IPS-11a (cell line): ENCODE results near the gene RAI14.
"Not testable (repeated sequence)": the region's sequence is repeated elsewhere in the genome, so short reads cannot be mapped to it uniquely, and the experiment has no call there.

Source experiments
- H3K4me3 ChIP-seq: one replicate; pipeline ENCODE4 v1.5.1; 2013; ENCODE audit warnings: low read depth, low read length, control low read depth

Gene RAI14

DNA sequence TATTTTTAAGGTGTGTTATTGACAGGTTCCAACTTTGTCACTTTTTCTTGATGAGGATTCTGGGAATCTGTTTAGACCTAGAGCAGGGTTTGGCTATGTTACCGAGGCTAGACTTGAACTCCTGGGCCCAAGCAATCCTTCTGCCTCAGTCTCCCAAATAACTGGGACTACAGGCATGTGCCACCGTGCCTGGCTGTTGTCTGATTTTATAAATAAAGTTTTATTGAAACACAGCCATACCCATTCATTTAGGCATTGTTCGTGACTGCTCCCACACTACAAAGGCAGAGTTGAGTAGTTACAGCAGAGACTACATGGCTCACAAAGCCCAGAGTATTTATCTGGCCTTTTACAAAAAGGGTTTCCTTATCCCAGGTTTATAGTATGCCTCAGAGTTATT, 102.4 kb downstream of the RAI14 start:
- H3K4me3 ChIP-seq, result no peak overlapping the region

DNA sequence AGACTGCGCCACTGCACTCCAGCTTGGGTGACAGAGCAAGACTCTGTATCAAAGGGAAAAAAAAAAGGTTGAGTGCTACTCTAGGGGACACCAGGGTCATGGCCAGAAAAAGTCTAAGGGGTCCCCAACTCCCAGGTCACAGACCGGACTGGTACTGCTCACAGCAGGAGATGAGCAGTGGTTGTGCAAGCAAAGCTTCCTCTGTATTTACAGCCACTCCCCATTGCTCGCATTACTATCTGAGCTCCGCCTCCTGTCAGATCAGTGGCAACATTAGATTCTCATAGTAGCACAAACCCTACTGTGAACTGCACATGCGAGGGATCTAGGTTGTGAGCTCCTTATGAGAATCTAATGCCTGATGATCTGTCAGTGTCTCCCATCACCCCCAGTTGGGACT, 103.1 kb downstream of the RAI14 start:
- H3K4me3 ChIP-seq, result not testable (repeated sequence)

DNA sequence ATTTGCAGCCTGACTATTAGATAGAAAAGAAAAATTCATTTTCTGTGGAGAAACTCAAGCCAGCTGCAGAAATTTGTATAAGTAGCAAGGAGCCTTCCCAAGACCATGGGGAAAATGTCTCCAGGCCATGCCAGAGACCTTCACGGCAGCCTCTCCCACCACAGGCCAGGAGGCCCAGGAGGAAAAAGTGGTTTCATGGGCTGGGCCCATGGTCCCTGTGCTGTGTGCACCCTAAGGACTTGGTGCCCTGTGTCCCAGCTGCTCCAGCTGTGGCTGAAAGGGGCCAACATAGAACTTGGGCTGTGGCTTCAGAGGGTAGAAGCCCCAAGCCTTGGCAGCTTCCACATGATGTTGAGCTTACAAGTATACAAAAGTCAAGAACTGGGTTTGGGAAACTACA, 109.5 kb downstream of the RAI14 start:
- H3K4me3 ChIP-seq, result no peak overlapping the region

DNA sequence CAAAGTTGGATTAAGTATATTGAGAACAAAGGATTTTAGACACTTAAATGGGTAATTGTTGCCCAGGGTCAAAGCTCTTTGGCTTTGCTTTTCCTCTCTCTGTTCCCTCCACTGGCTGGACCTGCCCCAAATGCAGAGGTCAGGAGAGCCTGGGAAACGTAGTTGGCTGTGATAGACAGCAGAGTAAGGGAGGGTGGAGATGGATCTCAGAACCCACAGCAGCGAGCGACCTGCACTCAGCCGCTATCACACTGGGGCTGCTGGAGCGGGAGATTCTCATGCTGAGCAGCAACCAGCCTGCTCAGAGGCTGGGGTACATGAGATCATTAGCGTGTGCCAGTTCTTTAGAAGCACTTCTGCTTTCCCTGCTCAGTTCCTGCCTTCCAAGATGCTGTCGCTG, 111.1 kb downstream of the RAI14 start:
- H3K4me3 ChIP-seq, result no peak overlapping the region

DNA sequence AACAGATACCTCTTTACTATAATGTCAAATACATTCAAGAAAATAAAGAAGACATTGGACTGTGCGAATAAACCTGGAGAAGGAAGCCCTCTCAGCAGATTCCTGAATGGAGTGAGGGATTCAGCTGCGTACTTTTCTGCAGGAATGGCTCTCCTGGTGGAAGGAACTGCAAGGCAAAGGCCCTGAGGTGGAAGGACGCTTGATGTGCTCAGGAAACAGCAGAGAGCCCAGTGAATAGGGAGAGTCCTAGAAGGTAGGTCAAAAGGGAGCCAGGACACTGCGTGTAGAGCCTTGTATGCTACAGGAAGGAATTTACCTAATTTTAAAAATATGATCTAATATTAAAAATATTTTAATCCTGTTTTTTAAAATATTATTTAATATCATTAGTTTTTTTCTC, 114.4 kb downstream of the RAI14 start:
- no peak overlapping the region for H3K4me3 ChIP-seq

DNA sequence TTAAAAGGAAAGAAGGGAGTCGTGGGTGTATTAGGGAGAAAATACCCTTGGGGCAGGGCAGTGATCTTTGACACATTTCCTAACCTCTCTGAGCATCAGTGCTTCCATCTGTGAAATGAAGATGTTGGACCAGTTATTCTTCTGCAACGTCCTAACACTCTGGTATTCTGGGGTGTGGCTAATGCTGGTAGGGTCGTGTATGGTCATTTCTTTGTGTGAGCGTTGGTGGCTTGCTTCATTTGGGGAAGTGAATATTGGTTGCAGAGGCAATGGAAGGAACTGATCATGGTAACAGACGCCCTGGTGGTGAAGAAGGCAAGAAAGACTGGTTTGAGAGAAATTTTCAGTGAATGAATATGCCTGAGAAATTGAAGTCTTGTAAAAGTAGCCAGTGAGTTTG, 114.9 kb downstream of the RAI14 start:
- no peak overlapping the region for H3K4me3 ChIP-seq

DNA sequence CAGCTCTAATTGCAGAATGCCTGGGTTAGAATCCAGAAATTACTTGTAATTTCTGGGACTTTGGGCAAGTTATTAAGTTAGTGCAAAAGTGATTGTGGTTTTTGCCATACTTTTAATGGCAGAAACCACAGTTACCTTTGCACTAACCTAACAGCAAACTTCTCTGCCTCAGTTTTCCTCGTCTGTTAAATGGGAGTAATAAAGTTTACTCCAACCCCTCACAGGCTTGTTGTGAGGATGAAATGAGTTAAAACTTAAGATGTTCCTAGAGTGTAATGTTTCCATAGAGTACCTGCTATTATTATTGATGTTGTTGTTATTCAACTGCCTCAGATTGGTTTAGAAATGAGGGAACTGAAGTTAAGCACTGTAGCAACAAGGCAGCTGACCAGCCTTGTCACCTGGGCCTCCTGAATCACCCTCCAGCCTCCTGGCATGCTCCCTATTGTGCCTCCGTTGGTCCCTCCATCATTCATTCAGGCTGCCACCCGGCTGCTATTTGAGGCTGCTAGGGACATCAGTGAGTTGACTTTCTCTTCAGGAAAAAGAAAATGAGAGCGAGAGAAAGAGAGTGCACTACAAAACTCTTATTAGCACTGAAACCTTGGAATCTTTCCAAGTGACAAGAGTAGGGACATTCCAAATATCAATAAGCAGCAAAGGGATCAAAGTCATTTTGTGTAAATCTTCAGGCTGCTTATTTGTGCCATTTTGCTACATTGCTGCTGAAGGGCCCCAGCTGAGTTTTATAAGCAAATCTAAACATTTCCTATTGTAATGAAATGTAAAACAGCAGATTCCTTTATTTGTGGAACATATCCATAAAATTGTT, 116.4 kb downstream of the RAI14 start:
- no peak overlapping the region for H3K4me3 ChIP-seq

DNA sequence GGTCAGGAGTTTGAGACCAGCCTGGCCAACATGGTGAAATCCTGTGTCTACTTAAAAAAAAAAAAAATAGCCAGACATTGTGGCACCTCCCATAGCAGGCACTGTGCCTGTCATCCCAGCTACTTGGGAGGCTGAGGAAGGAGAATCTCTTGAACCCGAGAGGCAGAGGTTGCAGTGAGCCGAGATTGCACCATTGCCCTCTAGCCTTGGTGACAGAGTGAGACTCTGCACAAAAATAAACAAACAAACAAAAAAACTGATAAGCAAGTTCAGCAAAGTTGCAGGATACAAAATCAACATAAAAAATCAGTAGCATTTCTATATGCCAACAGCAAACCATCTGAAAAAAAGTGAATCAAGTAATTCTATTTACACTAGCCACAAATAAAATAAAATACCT, 118.0 kb downstream of the RAI14 start:
- H3K4me3 ChIP-seq, result no peak overlapping the region

DNA sequence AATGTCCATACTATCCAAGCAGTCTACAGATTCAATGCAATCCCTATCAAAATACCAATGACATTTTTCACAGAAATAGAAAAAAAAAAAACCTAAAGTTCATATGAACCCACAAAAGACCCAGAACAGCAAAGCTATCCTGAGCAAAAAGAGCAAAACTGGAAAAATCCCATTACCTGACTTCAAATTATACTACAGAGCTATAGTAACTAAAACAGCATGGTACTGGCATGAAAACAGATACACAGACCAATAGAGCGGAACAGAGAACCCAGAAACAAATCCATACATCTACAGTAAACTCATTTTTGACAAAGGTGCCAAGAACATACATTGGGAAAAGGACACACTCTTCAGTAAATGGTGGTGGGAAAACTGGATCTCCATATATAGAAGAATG, 118.5 kb downstream of the RAI14 start:
- H3K4me3 ChIP-seq, result not testable (repeated sequence)

DNA sequence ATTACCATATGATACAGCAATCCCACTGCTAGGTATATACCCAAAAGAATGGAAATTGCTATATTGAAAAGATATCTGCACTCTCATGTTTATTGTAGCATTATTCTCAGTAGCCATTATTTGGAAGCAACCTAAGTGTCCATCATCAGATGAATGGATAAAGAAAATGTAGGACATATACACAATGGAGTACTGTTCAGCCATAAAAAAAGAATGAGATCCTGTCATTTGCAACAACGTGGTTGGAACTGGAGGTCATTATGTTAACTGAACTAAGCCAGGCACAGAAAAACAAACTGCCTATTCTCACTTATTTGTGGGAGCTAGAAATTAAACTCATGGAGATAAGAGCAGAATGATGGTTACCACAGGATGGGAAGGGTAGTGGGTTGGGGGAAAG, 119.8 kb downstream of the RAI14 start:
- H3K4me3 ChIP-seq, result no peak overlapping the region

DNA sequence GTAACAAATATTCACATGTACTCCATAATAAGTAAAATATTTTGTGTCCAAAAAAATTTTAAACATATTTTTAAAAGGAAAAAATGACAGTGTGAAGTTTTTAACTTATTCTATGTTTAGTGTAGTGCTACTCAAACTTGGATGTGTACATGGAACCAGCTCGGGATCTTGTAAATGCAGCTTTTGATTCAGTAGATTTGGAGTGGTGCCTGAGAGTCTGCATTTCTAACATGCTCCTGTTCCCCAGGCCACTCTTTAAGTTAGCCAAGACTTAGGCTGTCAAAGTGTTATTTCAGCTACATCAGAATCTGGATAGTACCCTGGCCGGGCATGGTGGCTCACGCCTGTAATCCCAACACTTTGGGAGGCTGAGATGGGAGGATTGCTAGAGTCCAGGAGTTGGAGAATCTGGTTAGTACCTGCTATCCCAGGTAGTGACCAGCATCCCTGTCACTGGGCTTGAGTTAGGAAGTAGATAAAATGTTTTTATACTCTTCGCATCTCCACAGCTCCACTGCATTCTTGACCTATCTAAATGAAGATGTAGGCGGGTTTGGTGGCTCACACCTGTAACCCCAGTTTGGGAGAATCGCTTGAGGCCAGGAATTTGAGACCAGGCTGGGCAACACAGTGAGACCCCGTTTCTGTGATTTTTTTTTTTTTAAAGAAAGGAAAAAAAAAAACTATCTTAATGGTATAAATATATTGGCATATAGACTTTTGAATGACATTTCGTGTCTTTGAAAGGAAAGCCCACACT, 122.1 kb downstream of the RAI14 start:
- no peak overlapping the region for H3K4me3 ChIP-seq

DNA sequence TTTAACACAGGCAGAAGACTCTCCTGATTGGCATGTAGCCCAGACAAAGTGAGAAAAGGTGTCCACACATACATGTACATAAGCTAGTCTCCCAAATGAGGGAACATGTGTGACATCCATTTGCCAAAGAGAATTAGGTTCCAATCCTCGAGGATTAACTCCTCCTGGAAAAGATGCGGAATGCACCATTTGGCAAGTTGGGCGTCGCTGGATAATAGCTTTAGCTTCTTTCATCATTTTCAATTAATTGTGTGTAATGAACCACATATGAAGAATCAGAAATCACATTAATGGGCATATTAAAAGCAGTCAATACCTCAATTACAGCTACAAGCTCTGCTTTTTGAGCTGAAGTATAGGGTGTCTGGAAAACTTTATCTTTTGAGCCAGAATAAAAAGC, 127.8 kb downstream of the RAI14 start:
- not testable (repeated sequence) for H3K4me3 ChIP-seq

DNA sequence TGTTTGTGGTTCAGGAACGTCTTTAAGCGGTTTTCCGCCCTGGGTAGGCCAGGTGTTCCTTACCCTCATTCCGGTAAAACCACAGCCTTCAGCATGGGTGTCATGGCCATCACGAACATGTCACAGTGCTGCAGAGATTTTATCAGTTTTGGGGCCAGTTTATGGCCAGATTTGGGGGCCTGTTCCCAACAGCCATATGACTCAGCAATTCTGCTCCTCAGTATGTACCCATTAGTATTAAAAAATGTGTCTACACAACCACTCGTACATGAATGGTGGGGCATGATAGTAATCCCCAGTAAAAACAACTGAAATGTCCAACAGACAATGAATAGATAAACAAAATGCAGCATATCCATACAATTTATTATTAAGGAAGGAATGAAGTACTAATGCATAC, 130.9 kb downstream of the RAI14 start:
- H3K4me3 ChIP-seq, result no peak overlapping the region

DNA sequence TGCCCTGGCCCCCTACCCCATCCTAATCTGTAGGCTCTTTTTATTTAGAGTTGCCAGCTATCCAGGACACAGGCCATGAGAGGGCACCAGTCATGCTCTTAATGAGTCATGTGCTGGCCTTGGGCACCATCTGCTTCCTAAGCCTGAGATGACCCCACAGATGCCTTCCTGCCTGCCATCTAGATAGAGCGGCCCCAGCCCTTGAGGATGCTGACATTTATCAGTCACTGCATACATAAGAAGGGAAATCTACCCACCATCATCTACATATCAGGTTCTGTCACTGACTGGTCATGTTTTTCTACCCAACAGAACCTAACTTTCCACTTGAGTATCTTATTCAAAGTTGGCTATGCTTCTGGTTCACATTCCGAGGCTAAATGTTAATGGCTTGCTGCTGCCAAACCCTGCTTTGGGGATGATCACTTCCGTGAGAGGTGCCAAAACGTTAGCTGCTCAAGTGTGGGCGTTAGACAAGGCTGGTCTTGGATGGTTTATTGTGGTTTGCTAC, 132.9 kb downstream of the RAI14 start:
- no peak overlapping the region for H3K4me3 ChIP-seq

DNA sequence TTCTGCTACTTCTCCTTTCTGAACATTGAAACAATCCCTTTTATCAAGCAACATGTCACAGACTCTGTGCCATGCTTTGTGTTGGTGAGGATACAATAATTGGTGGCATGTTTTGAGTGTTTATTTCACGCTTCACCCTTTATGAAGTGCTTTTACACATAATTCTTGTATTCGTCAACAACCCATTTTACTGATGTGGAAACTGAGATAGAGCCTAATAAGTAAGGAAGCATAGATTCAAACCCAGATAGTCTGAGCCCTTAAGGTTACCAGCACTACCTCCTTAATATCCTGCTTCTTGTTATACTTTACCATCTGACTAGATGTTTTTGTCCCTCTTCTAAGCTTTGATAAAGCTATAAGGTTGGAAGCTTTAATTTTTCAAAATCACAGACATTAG, 133.5 kb downstream of the RAI14 start:
- no peak overlapping the region for H3K4me3 ChIP-seq

DNA sequence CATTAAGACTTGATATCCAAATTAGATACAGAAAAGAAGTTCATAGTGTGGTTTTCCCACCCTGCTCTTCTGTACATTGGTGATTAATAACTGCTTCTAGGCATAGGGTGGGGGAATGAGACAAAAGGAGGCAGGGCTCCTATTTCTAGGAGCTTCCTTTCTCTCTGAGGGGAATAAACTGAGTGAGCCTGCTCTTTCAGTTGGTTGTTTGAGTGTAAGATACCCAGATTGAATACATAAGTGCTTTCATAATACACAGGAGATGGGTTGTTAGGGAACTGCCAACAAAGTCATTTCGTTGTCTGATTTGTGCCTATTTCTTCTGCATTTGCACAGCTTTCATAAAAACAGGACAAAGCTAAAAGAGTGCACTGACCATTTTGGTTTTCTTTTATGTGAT, 133.9 kb downstream of the RAI14 start:
- no peak overlapping the region for H3K4me3 ChIP-seq

DNA sequence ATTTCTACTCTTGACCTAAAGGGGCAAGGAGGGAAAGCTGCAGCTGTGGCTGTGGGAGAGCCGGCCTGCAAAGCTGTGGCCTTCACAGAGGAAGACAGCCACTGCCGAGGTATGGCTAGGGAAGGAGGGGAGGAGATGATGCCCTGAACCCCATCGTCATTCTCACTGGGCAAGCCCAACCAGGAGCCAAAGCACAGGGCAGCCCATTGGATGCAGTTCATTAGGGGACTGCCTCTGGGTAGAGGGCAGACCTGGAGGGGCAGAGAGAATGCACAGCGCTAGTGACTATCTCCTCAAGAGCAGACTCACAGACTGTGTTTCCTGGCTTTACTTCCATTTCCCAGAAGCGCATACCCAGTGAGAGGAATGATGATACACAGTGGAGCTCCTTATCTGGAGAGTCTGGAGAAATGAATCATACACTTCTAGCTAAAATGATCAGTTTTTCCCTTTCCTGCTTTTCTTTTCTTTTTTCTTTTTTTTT, 135.7 kb downstream of the RAI14 start:
- no peak overlapping the region for H3K4me3 ChIP-seq

DNA sequence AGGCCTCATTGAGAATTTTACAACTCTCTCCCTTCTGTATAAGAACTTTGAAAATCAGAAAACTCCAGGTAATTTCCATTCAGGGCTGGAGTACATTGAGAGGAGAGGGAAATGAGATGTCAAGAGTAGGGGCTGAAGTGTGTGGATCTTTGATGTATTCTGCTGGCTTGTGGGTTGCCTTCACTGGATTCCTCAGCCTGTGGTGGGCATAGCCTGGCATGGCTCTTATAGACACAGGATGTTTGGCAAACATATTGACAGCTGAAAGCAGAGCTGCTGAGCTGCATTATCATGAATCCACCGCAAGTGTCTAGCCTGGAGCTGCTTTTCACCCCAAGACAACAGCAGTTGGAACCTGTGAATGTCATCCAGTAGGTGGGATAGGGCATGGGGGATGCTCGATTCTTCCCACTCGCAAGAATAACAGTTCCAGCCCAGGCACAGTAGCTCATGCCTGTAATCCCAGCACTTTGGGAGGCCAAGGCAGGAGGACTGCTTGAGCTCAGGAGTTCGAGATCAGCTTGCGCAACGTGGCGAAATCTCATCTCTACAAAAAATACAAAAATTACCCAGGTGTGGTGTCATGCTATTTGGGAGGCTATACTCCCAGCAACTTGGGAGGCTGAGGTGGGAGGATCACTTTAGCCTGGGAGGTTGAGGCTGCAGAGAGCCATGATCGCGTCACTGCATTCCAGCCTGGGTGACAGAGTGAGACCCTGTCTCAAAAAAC, 146.9 kb downstream of the RAI14 start:
- no peak overlapping the region for H3K4me3 ChIP-seq

DNA sequence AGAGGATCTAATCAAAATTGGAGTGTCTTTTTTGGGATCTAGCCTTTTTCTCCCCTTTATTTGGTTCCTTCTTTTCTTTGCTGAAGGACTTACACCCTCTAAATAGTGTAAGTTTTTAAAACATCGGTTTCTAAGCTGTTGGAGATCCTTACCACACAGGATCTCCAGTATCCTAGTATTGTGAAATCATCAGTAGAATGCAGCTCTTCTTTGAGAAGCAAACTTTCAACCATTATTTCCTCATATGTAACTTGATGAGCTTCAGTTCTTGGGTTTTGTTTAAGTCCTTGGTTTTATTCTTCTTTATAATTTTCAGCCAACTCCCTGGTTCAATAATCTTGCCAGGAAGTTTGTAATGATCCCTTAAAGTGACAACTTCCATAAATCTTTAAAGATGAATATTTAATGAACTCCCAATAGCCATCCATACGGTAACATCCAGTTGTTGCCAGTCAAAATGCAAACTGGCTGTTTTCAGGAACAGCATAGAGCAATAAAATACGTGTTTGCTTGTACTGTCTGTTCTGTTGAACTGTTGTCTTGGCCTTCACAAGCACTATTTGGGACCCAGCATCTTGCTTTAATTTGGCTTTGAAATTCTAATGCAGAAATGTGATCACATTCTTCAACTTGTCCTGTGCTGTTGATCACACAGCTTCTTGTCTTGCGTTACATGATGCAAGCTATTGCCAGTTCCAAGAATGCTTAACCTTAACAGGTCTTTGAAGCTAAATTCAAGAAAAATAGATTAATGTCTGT, 148.0 kb downstream of the RAI14 start:
- no peak overlapping the region for H3K4me3 ChIP-seq

DNA sequence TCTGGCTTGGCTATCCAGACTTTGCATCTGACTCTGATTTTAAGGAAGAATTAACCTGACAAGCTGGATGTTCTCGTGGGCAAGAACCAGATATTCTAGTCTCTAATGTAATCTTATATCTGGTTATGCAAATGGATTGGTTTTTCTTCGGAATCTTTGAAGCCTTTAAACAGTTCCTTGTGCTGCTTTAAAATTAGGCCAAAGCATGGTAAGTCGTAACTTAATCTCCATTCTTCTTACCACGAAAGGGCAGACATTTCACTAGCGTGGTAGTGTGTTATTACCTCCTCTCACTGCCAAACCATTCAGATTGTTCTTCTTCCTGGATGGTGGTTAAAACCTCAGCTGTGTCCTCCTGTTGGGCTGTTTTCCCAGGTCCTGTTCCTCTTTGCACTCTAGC, 148.8 kb downstream of the RAI14 start:
- no peak overlapping the region for H3K4me3 ChIP-seq

DNA sequence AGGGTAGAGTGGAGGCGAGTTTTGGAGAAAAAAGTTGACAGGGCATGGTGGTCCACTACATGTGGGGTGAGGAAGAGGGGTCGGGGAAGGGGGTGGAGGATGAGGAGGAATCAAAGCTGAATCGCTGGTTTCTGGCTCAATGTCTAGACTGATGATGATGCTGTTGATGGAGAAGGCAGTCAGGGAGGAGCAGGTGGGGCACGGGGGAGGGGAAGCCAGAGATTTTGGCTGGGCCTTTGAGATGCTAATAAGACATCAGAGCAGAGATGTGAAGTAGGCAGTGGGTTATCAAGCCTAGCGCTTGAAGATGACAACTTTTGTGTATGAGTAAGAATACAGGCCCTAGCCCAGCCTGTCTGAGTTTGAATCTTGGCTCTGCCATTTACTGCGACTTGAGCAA, 150.4 kb downstream of the RAI14 start:
- H3K4me3 ChIP-seq, result no peak overlapping the region
